IPS-18a (cell line): ENCODE results near the gene PSG2.
"Not testable (repeated sequence)": the region's sequence is repeated elsewhere in the genome, so short reads cannot be mapped to it uniquely, and the experiment has no call there.

Experiments used
- H3K27ac ChIP-seq: one replicate; pipeline ENCODE4 v1.5.1; 2013; ENCODE audit warnings: low read length
- H3K27me3 ChIP-seq: one replicate; pipeline ENCODE4 v1.6.1; 2013; ENCODE audit warnings: mild to moderate bottlenecking, low read length; ENCODE audit not compliant: control insufficient read depth, insufficient read depth
- H3K36me3 ChIP-seq: one replicate; pipeline ENCODE4 v1.6.1; 2013; ENCODE audit warnings: low read depth, low read length; ENCODE audit not compliant: control insufficient read depth
- H3K4me1 ChIP-seq: one replicate; pipeline ENCODE4 v1.6.1; 2013; ENCODE audit warnings: low read depth, low read length; ENCODE audit not compliant: control insufficient read depth
- H3K4me3 ChIP-seq: one replicate; pipeline ENCODE4 v1.5.1; 2013; ENCODE audit warnings: low read length
- H3K9ac ChIP-seq: one replicate; pipeline ENCODE4 v1.6.1; 2013; ENCODE audit warnings: mild to moderate bottlenecking, low read length, moderate library complexity
- H3K9me3 ChIP-seq: one replicate; pipeline ENCODE4 v1.6.1; 2013; ENCODE audit warnings: low read depth, low read length; ENCODE audit not compliant: control insufficient read depth

Gene PSG2

GRCh38 chr19:43082601-43083000 is at the start of gene PSG2:
Gene PSG2 (minus strand): TSS chr19:43082701. CDS start chr19:43082569, 132 bp downstream.
- not testable (repeated sequence) for H3K27me3 ChIP-seq, H3K9me3 ChIP-seq, H3K36me3 ChIP-seq, H3K4me3 ChIP-seq, H3K9ac ChIP-seq, H3K27ac ChIP-seq, H3K4me1 ChIP-seq

DNA sequence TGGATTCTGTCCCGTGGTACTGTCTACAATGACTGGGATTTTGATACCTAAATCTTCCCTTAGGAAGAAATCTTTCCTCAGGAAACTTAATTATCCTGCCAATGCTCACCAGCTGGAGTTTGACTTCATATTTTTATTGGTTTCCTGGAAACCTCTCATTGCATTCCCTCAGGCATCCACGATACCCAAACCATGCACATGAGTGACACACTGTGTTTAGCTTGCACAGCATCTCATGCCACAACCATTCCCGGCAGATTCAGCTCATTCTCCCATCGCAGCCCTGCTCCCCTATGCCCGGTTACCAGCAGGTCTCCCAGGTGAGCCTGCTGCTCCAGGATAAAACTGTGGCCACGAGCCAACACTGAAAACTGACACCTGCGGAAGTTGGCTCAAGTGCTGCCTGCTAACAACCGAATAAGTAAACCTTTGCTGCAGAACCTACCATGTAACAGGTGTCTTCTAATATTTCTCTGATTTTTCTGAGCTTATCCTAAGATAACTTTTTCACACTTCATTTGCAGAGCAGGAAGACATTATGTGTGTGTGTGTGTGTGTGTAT is 48.9 kb upstream of the PSG2 start:
- not testable (repeated sequence) for H3K4me1 ChIP-seq, H3K36me3 ChIP-seq, H3K4me3 ChIP-seq, H3K27me3 ChIP-seq, H3K27ac ChIP-seq, H3K9ac ChIP-seq
- H3K9me3 ChIP-seq = peaks cover 48% of the 10 kb centered on the region

GRCh38 chr19:43129197-43129596 is 46.7 kb upstream of the PSG2 start:
- not testable (repeated sequence) for H3K27me3 ChIP-seq, H3K27ac ChIP-seq, H3K4me1 ChIP-seq, H3K9ac ChIP-seq, H3K4me3 ChIP-seq, H3K36me3 ChIP-seq
- peaks cover 34% of the 10 kb centered on the region for H3K9me3 ChIP-seq

DNA sequence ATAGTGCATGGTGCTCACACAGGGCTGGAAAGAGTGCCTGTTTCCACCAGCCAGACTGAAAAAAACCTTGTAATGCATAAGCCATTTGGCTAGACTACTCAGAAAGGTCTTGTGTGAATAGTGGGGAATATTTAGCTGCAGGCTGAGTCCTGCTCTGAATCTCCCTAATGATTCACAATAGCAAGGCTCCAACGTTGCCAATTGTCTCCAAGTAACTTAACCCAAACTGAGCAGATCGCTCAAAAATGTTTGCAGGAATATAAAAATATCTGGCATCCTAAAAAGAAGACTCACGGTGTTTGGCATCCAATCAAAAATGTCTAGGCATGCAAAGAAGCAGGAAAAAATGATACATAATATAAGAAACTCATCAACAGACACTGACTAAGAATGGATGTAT is 44.8 kb upstream of the PSG2 start:
- H3K9ac ChIP-seq, H3K36me3 ChIP-seq, H3K4me3 ChIP-seq, H3K27ac ChIP-seq, H3K4me1 ChIP-seq, H3K27me3 ChIP-seq: not testable (repeated sequence)
- H3K9me3 ChIP-seq = peaks cover 39% of the 10 kb centered on the region

- no peak overlapping the region for H3K27ac ChIP-seq
- H3K9ac ChIP-seq = no peak overlapping the region
- no peak overlapping the region for H3K4me3 ChIP-seq
Observed at GRCh38 chr19:43126720-43127119, 44.2 kb upstream of the PSG2 start.

DNA sequence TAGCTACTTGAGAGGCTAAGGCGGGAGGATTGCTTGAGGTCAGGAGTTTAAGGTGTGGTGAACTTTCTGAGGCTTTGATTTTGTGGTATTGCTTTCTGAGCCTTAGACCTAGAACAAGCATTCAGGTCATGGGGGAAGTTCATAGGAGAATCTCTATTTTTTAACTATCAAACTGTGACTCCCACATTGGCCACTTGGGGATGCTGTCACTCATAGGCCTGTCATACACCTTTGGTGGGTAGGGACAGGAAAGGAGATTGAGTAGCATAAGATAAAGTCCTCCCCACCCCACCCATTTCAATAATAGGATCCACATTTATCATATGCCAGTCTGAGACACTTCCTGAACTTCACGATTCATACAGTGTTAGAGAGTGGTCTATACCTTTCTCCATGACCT is 41.9 kb upstream of the PSG2 start:
- Histone ChIP-seq H3K27ac (no peak overlapping the region), H3K9me3 (peaks cover 24% of the 10 kb centered on the region), H3K4me1 (no peaks in the 10 kb centered on the region), H3K27me3 (no peaks in the 10 kb centered on the region), H3K36me3 (no peaks in the 10 kb centered on the region), H3K9ac (no peak overlapping the region), H3K4me3 (no peak overlapping the region)

More at GRCh38 chr19:43126720-43127119, 44.2 kb upstream of the PSG2 start:
- no peaks in the 10 kb centered on the region for H3K36me3 ChIP-seq
- peaks cover 39% of the 10 kb centered on the region for H3K9me3 ChIP-seq
- H3K4me1 ChIP-seq = no peaks in the 10 kb centered on the region
- no peaks in the 10 kb centered on the region for H3K27me3 ChIP-seq

GRCh38 chr19:43120433-43121026 is 38.0 kb upstream of the PSG2 start:
- not testable (repeated sequence) for H3K4me1 ChIP-seq, H3K36me3 ChIP-seq, H3K4me3 ChIP-seq, H3K27me3 ChIP-seq, H3K9ac ChIP-seq, H3K27ac ChIP-seq
- H3K9me3 ChIP-seq = peaks cover 15% of the 10 kb centered on the region

GRCh38 chr19:43119526-43119925 is 37.0 kb upstream of the PSG2 start:
- H3K9me3 ChIP-seq = peaks cover 16% of the 10 kb centered on the region
- not testable (repeated sequence) for H3K27ac ChIP-seq, H3K9ac ChIP-seq, H3K27me3 ChIP-seq, H3K36me3 ChIP-seq, H3K4me1 ChIP-seq, H3K4me3 ChIP-seq

DNA sequence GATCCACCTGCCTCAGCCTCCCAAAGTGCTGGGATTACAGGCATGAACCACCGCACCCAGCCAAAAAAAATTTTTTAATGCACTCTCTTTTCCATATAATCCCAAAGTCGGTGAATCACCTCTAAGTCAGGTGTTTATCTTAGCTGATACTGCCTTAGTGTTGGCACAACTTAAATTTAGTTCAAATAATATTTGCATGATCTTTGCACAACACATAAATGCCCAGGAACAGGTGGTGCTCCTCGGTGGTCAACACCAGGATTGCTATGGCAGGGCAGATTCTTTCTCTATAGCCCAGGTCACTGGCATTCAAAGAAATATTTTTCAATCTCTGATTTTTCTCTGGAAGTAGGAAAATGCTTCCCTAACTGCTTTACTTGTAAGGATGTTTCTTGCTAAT is 33.9 kb upstream of the PSG2 start:
- not testable (repeated sequence) for H3K36me3 ChIP-seq, H3K9ac ChIP-seq, H3K27ac ChIP-seq, H3K27me3 ChIP-seq, H3K4me3 ChIP-seq, H3K4me1 ChIP-seq
- H3K9me3 ChIP-seq = peaks cover 20% of the 10 kb centered on the region

GRCh38 chr19:43115548-43115947 is 33.0 kb upstream of the PSG2 start:
- H3K4me1 ChIP-seq, H3K27me3 ChIP-seq, H3K9ac ChIP-seq, H3K4me3 ChIP-seq, H3K36me3 ChIP-seq, H3K27ac ChIP-seq: not testable (repeated sequence)
- H3K9me3 ChIP-seq = peaks cover 20% of the 10 kb centered on the region

- H3K27me3 ChIP-seq, H3K36me3 ChIP-seq, H3K4me1 ChIP-seq, H3K27ac ChIP-seq, H3K4me3 ChIP-seq, H3K9ac ChIP-seq: not testable (repeated sequence)
- peaks cover 23% of the 10 kb centered on the region for H3K9me3 ChIP-seq
Observed at GRCh38 chr19:43115064-43115463, 32.6 kb upstream of the PSG2 start.

DNA sequence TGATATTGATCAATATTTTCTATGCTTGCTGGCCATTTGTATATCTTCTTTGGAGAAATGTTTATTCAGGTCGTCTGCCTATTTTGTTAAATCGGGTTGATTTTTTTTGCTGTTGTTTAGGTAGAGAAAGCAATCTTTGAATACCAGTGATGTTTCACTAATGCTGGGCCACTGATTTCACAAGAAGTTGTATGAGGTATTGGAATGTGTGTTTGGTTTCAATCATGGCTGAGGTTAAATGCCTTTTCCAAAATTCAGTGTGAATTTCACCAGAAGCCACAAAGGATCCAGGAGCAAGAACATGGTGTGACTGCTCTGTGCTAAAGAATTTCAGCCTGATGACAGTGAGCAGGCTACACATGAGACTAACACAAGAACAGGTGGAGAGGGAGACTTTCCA is 32.1 kb upstream of the PSG2 start:
- not testable (repeated sequence) for H3K9ac ChIP-seq, H3K4me1 ChIP-seq, H3K27ac ChIP-seq, H3K4me3 ChIP-seq, H3K36me3 ChIP-seq, H3K27me3 ChIP-seq
- peaks cover 23% of the 10 kb centered on the region for H3K9me3 ChIP-seq
